Stimulated activated naive CD4-positive, alpha-beta T cell (primary cell): ENCODE data around the gene TCF3.

Source experiments
- DNase-seq, 6 experiments: peaks; one replicate each; lab custom pipeline; 2025; lab: John Stamatoyannopoulos, UW

TCF3 gene

DNA sequence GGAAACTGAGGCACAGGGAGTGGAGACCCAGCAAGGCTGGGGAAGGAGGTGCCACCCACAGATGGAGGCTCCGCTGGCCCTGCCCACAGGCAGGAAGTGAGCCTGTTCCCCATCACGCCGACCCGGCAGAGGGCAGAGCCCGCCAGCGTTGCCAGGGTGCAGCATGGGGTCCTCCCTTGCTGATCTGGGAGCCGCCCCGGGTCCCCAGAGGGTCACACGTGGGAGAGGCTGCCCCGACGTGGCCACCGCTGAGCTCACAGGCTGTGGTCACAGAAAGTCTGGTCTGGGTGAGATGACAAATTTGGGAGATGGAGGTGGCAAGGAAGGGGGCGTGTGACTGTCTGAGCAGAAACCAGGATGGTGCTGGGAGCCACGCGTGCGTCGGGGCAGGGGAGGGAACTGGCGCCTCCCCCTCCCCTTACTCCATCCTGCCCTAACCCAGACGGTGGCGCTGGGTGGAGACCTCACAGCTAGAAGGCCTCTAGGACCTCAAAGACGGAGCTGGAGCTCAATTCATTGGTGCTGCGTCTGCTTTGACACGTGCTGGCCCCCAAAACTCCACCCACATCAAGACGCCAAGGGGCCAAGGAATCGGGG lies 92.0 kb downstream of the TCF3 start:
- no peak for DNase-seq
